Endothelial cell (in vitro differentiated cells): ENCODE measurements around the gene KCNN3. TPM values are rescaled to one million over a fixed set of nuclear protein-coding genes. Genes with fewer than 3 reads are reported as not detected.

Experiments
- DNase-seq: peaks from one replicate; pipeline ENCODE4 v3.0.0; 2021; ENCODE audit warnings: low spot score
- H3K27ac Mint-ChIP-seq: one replicate; pipeline ENCODE4 v1.8.0; 2021; ENCODE audit warnings: mixed read lengths, inconsistent platforms; ENCODE audit not compliant: unreplicated experiment
- H3K27me3 Mint-ChIP-seq: one replicate; pipeline ENCODE4 v1.8.0; 2021; ENCODE audit warnings: mild to moderate bottlenecking, moderate library complexity, mixed read lengths, inconsistent platforms; ENCODE audit not compliant: unreplicated experiment
- H3K36me3 Mint-ChIP-seq: one replicate; pipeline ENCODE4 v1.8.0; 2021; ENCODE audit warnings: mild to moderate bottlenecking, low read depth, mixed read lengths, inconsistent platforms; ENCODE audit not compliant: unreplicated experiment
- H3K4me1 Mint-ChIP-seq: one replicate; pipeline ENCODE4 v1.8.0; 2021; ENCODE audit warnings: mild to moderate bottlenecking, mixed read lengths, inconsistent platforms; ENCODE audit not compliant: unreplicated experiment
- H3K4me3 Mint-ChIP-seq: one replicate; pipeline ENCODE4 v1.8.0; 2021; ENCODE audit warnings: mild to moderate bottlenecking, mixed read lengths, inconsistent platforms; ENCODE audit not compliant: unreplicated experiment
- H3K9me3 Mint-ChIP-seq: one replicate; pipeline ENCODE4 v1.8.0; 2021; ENCODE audit warnings: mixed read lengths, inconsistent platforms; ENCODE audit not compliant: unreplicated experiment
- CTCF ChIP-seq: fragments of 200-600 bp; sonication (generic); IDR thresholded peaks from one replicate; pipeline ENCODE4 v1.5.0; 2021; ENCODE audit warnings: antibody characterized with exemption; ENCODE audit not compliant: unreplicated experiment
- total RNA-seq: library from RNA; stranded (reverse); fragmentation: NEBNext Ultra II Directional; extraction: Animal tissue kit (Norgen Biotek cat#: 25700); gene quantifications from one replicate; pipeline ENCODE4 v1.2.1, GENCODE V29; 2021; ENCODE audit not compliant: unreplicated experiment

KCNN3 gene
- total RNA-seq, 1 donor from 2014 or later = 17.3 TPM

GRCh38 chr1:154713005-154713404 lies 157.1 kb downstream of the KCNN3 start:
- Mint-ChIP-seq H3K4me1 (peaks cover 23% of the 10 kb centered on the region), H3K27ac (no peak overlapping the region), H3K27me3 (peaks cover 5% of the 10 kb centered on the region), H3K9me3 (no peaks in the 10 kb centered on the region), H3K36me3 (peaks cover 10% of the 10 kb centered on the region), H3K4me3 (no peak overlapping the region)
- DNase-seq = no peak
- TF ChIP-seq CTCF = no peak

- Mint-ChIP-seq H3K9me3 (no peaks in the 10 kb centered on the region), H3K4me3 (no peak overlapping the region)
- TF ChIP-seq CTCF = no peak
These were observed 157.8 kb downstream of the KCNN3 start for GRCh38 chr1:154712166-154712810.

GRCh38 chr1:154711416-154711815 lies 158.7 kb downstream of the KCNN3 start:
- Mint-ChIP-seq H3K4me3 (no peak overlapping the region), H3K27ac (peak overlapping the region; percentile 67), H3K9me3 (no peaks in the 10 kb centered on the region), H3K36me3 (peaks cover 7% of the 10 kb centered on the region), H3K4me1 (peaks cover 20% of the 10 kb centered on the region), H3K27me3 (peaks cover 11% of the 10 kb centered on the region)
- TF ChIP-seq CTCF = no peak
- DNase-seq = no peak

More at GRCh38 chr1:154712166-154712810, 157.8 kb downstream of the KCNN3 start:
- DNase-seq = no peak
- peaks cover 10% of the 10 kb centered on the region for H3K36me3 Mint-ChIP-seq
- H3K27ac Mint-ChIP-seq = peak overlapping the region; percentile 67
- H3K27me3 Mint-ChIP-seq = peaks cover 11% of the 10 kb centered on the region
- peaks cover 25% of the 10 kb centered on the region for H3K4me1 Mint-ChIP-seq

GRCh38 chr1:154710106-154710505 lies 160.0 kb downstream of the KCNN3 start:
- Mint-ChIP-seq H3K27me3 (peaks cover 9% of the 10 kb centered on the region), H3K4me1 (peaks cover 15% of the 10 kb centered on the region), H3K4me3 (no peak overlapping the region), H3K36me3 (no peaks in the 10 kb centered on the region), H3K9me3 (no peaks in the 10 kb centered on the region), H3K27ac (peak overlapping the region; percentile 11)
- TF ChIP-seq CTCF = peak; percentile 18
- DNase-seq = no peak

GRCh38 chr1:154707901-154708463 lies 162.1 kb downstream of the KCNN3 start:
- no peak overlapping the region for H3K27ac Mint-ChIP-seq
- peaks cover 15% of the 10 kb centered on the region for H3K4me1 Mint-ChIP-seq
- DNase-seq = no peak
- no peaks in the 10 kb centered on the region for H3K9me3 Mint-ChIP-seq
- no peak for TF ChIP-seq CTCF
- peaks cover 9% of the 10 kb centered on the region for H3K27me3 Mint-ChIP-seq
- no peaks in the 10 kb centered on the region for H3K36me3 Mint-ChIP-seq
- peak overlapping the region; percentile 26 for H3K4me3 Mint-ChIP-seq
